COLO829 (cell line): ENCODE measurements around the gene VWDE.
A peak's percentile ranks its signal among the peaks of the same experiment; 100 is the strongest.

Experiments
- DNase-seq: peaks from one replicate; pipeline ENCODE4 v3.0.0; 2012; ENCODE audit warnings: low spot score

VWDE gene

DNA sequence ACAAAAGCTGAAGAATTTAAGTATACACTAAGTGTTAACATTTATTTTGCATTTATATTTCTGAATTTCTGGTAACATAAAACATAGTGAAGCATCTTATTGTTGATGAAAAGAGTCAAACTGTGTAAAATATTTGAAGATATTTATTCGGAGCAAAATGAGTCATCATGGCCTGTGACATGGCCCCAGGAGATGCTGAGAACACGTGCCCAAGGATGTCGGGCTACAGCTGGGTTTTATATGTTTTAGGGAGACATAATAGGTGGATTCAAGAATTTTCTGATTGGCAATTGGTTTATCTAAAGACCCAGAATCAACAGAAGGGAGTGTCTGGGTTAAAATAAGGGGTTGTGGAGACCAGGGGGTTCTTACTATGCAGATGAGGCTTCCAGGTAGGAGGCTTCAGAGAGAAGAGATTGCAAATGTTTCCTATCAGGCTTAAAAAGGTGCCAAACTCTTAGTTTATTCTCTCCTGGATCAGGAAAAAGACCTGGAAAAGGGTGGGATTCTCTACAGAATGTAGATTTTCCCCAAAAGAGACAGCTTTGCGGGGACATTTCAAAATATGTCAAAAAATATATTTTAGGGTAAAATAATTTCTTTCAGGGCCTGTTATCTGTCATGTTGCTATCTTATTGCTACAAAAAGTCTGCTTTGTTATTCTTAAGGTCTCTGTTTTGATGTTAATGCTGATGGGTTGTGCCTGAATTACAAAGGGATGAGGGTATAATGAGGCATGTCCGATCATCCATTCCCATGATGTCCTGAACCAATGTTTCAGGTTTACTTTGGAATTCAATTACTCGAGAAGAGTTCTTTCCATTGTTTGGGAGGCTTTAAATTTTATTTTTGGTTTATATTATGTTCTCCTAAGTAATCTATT, 74.5 kb downstream of the VWDE start:
- DNase-seq, result peak; percentile 13

DNA sequence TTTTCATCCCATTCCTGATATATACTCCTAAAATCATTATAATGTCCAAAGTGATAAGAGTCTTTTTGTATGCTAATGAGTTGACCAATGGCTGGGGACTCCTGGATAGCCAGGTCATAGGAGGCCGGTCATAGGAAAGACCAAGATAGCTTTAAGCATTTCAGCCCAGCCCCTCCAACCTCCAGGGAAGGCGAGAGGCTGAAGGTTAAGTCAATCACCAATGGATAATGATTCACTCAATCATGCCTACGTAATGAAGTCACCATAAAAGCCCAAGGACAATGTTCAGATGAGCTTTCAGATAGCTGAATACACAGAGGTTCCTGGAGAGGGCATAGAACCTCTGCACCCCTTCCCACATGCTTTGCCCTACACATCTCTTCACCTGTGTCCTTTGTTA, 75.7 kb downstream of the VWDE start:
- DNase-seq, result no peak

DNA sequence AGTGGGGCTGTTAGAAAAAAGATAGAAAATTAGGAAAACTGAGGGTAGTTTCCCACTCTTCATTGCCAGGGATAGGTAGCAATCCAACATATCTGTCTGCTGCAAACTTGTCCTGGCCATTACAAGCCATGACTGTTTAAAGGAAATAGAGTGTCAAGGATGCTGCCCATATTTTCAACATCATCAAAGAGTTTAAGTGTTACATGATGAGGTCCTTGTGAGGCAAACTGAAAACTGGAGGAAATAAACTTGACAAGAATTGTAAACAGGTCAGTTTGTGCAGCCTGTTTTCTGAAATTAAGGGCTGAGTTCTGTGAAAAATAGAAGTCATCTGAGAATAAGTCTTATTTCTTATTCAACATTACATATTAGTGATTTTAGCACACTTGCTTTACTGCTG, 78.0 kb downstream of the VWDE start:
- DNase-seq, result no peak

DNA sequence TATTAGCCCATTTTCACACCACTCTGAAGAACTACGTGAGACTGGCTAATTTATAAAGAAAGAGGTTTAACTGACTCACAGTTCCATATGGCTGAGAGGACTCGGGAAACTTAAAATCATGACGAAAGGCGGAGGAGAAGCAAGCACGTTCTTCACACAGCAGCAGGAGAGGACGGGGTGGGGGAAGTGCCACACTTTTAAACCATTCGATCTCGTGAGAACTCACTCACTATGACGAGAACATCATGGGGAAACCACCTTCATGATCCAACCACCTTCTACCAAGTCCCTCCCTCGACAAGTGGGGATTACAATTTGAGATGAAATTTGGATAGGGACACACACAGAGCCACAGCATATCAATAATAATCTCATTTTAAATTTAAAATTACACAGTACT, 80.2 kb downstream of the VWDE start:
- no peak for DNase-seq

DNA sequence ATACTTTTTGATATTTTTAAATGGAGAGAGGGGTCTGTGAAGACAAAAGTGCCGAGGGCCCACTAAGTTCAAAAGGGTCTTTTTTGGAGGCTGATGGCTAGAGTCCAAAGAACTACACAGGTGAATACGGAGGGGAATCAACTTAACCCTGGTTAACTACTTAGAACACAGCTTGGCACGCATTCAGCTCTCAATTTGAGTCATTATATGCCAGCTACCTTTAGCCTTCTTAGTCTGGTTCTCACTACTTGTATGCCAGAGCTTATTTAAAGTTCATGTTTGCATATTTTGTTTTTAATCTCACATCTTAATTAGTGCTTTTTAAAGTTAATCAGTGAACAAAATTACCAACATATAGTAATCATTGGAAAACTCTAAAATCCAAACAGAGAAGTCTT, 80.8 kb downstream of the VWDE start:
- DNase-seq, result no peak

DNA sequence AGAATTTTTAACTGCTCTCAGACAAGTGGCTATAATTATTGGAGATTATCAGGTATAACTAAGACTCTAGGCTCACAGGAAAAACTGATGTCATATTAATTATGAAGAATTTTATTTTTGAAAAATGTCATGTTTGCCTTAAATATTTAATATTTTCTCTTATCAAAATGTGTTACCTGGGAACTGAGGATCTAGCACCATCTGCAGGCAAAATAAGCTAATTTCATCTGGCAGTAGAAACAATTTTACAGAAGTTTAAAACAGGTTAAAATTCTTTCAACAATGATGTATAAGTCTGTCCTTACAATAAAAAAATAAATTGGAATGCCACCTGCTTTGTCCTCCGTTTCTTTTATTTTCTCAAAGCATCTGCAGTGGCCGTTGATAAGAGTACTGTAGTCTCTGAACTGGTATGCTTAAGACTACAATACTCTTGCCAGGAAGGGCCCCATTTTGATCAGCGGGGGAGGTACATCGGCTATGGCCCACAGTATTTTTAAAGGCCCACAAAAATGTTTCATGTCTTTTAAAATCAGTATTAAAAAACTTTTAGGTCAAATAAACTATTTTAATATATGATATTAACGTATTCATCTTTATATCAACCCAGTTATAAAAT, 81.3 kb downstream of the VWDE start:
- DNase-seq, result peak; percentile 30

DNA sequence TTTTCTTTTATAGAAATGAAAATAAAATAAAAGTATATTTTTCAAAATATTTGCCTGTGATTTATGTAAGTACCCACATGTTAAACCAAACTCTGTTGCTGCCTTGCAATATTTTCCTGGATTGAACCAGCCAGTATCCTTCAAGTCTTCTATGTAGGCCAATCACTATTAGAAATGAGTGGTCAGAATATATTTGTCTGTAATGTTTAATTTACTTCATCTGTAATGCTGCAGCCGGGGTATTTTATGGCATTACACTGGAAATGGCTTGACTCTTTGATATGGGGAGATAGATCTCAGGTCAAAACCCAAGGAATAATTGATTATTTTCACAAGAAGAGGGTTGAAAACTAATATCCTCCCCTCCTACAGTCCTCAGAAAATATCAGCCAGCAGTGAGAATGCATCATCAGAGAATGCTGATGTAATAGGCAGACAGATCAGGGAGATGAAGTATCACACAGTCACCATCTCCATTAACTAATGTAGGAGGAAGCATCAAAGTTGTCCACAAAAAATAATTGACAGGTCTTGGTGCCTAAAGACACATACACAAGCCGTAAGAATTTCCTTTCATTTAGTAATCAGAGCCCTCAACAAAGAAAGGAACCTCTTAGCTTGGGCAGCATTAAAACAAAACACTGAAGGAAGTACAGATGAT, 82.5 kb downstream of the VWDE start:
- DNase-seq, result no peak

DNA sequence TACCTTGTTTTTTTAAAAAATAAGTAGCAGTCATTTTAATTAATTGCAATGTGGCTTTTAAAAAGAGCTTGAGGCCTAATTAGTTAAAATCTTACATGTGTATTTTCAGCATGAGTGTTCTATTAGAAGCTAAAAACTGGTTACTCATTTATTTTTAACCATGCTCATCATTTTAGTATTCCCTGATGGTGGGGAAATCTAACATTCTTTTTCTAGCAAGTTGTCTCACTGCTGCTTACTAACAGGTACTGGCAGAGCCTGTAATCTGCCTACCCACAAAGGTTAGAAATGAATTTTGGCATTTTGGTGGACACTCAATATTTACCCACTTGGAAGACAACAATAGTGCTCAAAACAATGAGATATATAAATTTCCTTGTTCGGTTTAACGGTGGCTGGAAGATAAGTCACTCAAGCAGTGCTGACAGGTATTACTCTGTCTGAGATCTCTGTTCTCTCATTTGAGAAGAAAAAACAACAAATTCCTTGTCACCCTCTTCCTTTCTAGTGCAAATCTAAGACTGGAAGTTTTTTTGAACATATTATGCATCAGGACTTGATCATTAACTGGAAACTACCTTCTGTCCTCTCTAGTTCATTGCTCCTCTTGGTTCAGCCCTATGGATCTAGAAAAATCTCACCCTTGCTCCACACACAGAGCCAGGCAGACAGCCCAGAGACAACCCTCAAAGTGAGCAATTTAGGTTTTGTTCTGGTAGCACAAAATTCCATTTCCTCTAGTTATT, 83.3 kb downstream of the VWDE start:
- DNase-seq, result no peak

DNA sequence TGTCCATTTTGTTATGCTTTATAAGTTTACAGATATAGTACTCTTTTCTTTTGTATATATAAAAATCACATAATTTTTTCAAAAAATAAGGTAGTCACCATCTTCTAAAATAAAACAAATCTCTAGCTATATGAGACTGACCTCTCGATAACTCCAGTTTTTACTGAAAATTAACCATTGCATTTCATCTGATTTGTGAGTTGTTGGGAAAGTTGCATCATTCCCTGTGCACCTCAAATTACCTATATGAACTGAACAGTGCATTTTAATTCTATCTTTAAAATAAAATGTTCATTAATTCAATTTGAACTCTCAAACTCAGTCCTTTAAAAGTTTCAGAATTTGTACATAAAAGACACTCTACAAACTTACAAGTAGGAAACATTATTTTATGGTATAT, 86.0 kb downstream of the VWDE start:
- DNase-seq, result no peak

DNA sequence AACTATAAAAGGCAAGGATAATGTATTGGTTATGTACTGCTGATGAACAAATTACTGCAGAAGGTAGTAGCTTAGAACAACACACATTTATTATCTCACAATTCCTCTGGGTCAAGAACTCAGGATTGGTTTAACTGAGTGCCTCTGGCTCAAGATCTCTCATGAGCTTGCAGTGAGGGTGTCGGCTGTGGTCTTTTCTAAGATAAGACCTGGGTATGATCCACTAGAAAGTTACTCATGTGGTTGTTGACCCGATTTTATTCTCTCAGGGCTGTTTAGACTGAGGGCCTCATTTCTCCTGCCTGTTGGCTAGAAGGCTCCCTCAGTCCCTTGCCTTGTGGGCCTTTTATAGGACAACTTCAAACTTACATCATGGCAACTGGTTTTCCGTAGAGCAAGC, 86.7 kb downstream of the VWDE start:
- DNase-seq, result no peak

DNA sequence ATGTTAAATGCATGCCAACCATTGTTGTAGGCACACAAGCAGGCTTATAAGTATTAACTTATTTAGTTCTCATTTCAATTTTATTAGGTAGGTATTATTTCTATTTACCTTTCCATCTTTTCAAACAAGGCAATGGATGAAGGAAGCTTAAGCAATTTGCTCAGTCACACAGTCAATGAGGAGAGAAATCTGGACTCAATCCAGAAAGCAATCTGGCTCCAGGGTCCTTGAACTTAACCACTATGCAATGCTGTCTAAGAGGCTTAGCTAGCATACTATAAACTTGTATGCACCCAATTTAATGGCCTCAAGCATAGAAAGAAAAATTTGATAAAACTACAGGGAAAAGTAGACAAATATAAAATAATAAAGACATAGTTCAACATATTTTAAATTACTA, 88.6 kb downstream of the VWDE start:
- DNase-seq, result no peak

DNA sequence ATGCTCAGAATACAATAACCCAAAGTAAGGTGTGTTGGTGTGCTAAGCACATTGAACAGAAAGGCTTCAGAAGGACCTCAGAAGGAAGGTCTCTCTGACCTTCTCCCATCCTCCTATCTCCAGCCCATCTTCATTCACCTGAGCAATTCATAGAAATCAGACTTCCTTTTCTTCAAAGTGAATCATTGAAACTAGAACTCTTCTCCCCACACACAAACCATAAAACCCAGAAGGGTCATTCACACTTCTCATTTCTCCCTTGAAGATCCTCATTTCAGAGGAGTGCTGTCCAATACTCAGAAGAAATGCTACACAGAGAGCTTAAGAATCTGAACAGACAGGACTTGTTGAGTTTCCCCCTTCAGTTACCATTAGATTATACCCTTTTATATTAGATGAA, 89.5 kb downstream of the VWDE start:
- no peak for DNase-seq

DNA sequence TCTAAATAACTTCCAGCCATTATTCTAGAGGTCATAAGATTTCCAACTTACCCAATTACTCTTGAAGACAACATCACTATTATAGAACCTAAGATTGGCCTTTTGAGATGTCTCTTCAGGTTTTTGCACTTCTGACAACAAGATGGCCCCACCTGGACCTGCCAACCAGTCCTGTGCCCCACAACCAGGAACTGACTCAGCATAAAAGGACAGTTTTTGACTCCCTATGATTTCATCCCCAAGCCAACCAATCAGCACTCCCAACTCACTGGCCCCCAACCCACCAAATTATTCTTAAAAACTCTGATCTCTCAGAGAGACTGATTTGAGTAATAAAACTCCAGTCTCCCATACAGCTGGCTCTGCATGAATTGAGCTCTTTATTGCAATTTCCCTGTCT, 98.2 kb downstream of the VWDE start:
- no peak for DNase-seq

DNA sequence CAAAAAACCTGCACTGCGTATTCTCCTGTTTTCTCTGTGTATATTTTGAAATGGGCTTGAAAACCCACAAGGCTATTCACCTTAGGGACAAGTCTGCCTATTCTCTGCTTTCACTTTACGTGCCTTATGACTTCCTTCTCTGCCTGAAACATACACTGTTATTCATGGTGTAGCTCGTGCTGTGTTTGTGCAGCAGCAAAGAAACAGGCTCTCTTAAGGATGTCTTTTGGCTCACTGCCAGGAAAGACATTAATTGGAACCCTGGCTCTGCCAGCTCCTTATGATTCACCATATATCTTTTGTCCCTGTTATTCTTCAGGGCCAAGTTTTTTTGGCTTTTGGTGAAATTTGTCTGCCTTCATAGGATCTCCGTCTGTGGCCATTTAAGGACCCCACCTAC, 100.2 kb downstream of the VWDE start:
- peak; percentile 82 for DNase-seq

DNA sequence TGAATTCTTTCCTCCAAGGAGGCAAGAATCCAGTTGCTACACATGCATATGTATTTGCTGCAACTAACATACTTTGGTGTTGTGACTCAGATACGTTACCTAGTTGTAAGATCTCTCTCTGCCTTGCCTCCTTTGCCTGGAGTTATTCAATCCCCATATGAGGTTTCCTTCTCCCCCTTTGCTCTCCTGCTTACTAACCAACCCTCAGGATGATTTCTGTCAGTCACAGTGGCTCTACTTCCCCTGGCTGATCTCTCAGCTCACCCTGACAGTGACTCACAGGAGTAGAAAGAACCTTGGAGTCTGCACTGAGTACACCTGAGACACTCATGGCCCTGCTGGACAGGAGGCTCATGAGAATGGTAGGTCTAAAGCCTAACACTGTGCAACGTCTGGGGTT, 100.6 kb downstream of the VWDE start:
- DNase-seq, result peak; percentile 17

DNA sequence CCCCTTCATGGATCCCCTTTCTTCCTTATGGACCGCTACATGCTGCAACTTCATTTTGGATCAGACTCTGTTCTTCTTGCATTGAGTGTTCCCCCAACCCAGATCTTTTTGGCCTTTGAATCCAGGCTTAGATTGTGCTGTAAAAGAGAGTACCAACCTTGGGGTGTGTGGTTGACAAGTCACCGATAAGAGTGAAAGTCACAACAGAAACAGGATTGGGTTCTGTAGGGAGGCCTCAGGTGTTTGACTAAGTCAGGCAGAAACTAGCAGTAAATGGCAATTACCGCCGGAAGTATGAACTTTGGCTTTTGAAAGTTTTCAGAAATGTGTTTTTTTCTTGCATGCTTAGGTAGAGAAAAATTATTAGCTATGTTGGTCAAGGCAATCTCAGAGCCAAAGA, 103.2 kb downstream of the VWDE start:
- no peak for DNase-seq

DNA sequence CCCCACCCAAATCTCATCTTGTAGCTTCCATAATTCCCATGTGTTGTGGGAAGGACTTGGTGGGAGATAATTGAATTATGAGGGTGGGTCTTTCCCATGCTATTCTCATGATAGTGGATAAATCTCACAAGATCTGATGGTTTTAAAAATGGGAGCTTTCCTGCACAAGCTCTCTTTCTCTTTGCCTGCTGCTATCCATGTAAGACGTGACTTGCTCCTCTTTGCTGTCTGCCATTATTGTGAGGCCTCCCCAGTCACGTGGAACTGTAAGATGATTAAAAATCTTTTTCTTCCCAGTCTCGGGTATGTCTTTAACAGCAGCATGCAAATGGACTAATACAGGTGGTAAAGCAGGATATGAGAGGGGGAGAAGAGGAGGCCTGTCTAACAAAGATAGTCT, 104.3 kb downstream of the VWDE start:
- DNase-seq, result no peak

DNA sequence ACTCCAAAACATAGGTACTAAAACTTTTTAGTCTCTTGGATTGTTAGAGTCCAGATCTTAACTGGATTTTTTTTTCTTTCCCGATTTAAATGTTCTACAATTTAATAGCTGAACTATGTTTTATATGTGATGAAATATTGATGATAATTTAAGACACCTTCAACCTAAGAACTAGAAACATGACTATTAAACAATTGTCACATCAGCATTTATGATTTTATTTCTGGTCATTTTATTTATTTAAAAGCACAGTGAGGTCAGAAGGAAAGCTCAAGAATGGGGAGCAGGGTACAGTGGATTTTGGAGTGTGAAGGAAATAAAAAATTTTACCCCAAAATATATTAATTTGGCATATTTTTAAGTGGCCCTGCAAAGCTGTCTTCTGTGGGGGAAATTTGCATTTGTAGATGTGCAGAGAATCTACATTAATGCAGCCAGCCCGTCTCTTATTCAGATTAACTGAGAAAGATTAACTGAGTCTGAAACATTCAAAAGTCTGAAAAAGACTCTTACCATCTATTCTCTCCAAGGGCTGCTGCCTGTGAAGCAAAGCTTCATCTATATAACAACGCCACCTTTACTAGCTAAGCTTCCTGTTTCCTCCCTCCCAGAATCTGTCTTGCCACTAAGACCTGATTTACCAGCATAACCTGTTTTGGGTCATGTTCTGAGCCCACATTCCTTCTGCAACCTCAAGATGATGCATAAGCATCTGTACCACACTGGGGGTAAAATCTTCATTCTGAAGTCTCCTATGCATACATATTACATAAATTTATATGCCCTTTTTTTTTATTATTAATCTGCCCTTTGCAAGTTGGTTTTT, 106.2 kb downstream of the VWDE start:
- no peak for DNase-seq

DNA sequence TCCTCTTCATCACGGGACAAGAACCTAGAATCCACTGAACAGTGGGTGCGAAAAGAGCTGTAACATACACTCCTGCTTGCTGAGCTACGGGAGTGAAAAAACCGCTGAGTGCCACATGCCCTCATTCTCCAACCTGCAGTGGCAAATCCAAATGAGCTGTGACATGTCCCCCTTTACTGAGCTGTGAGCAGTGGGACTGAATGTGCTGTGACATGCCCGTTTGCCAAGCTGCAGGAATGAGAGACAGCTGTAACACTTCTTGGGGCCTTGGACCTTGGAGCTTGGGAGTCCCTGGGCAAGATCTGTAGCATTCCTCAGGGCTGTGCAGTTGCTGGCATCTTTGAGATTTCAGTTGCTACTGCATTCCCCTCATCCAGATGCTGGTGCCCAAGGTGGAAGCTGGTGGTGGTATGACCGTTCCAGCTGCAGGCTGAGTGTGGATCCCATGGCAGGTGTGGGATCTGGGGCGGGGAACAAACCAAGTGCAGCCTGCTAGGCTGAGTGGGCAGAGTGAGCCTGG, 107.6 kb downstream of the VWDE start:
- no peak for DNase-seq

DNA sequence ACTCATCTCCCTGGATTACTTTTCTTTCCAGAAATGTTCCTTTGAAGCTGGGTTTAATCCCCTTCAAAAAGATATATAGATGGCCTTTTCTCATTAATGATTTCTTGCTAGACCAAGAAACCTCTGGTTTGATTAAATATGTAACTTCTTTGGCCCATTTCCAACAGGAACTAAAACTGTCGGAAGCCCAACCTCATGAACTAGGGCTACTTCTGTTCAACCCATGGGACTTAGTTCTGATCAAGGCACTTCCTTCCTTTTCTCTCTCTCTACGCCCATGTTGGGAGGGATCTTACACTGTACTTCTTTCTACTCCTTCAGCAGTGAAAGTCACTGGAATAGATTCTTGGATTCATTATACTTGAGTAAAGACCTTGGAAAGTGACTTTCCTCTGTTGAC, 109.0 kb downstream of the VWDE start:
- DNase-seq, result no peak

DNA sequence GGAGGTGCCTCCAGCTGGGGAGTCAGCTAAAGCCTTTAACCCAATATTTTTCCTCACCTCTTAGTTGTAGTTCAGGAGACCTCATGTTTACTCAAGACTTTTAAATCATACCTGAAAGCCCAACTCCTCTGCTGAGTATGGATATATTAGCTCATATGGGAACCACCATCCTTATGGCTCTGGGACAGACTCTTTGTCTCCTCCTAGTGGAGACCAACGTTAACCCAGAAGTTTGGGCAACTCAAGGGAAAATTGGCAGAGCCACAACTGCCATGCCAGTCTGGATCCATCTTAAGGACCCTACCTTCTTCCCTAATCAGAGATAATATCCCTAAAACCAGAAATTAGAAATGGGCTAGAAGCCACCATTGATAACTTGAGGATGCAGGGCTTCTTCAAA, 111.8 kb downstream of the VWDE start:
- no peak for DNase-seq

DNA sequence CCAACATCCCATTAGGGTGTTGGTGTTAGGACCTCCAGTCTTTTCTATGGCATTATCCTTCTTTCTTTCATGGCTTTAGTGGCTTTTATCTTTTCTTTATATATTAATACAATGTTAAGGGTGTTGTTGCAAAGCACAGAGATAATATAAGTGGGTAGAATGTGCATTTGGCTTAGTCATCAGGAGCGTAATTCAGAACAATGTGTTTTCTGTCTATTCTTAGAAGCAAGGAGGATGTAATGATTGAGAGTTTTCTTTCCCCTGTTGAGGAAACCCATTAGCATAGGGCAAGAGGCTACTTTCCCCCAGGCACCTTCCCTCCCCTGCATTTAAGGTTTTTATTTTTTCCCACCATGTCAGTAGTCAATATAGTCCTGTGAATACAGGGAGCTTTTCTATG, 112.9 kb downstream of the VWDE start:
- DNase-seq, result peak; percentile 43
